GM10248 (cell line): ENCODE results near the gene SPSB3.
A peak's percentile ranks its signal among the peaks of the same experiment; 100 is the strongest.

ENCODE experiments used
- CTCF ChIA-PET: fragments of 300-600 bp; sonication (Branson Sonifier 250); formaldehyde crosslinking; extraction: SDS; loops from one replicate; lab custom pipeline; 2021; ENCODE audit warnings: antibody characterized with exemption; lab: Yijun Ruan, JAX
- POLR2A ChIA-PET: fragments of 350-650 bp; sonication (Branson Sonifier 250); formaldehyde crosslinking; extraction: SDS; loops from one replicate; lab custom pipeline; 2020; ENCODE audit warnings: antibody characterized with exemption; lab: Yijun Ruan, JAX
- DNase-seq: peaks from one replicate; pipeline ENCODE4 v3.0.0; 2012; ENCODE audit errors: extremely low spot score
- CTCF ChIP-seq: IDR thresholded peaks from 2 replicates; pipeline ENCODE4 v1.5.1; 2012; ENCODE audit warnings: mild to moderate bottlenecking, low read depth; ENCODE audit errors: extremely low read depth, missing control alignments, control extremely low read depth

Gene SPSB3

GRCh38 chr16:1816396-1817275 is 34.3 kb upstream of the SPSB3 start:
- TF ChIP-seq CTCF = no peak
- ChIA-PET CTCF (no interaction called here), POLR2A (interaction anchor here (0.6 kb wide), 1 partner anchor 33 kb away, joined by 3 read pairs; no protein-coding TSS in a partner anchor)
- DNase-seq = no peak

- TF ChIP-seq CTCF = no peak
- POLR2A ChIA-PET = no interaction called here
- no peak for DNase-seq
- CTCF ChIA-PET = no interaction called here
Observed at GRCh38 chr16:1815461-1815860, 33.1 kb upstream of the SPSB3 start.

- ChIA-PET POLR2A (no interaction called here), CTCF (no interaction called here)
- peak; percentile 42 for TF ChIP-seq CTCF
- no peak for DNase-seq
Observed at GRCh38 chr16:1812732-1813163, 30.4 kb upstream of the SPSB3 start.

- POLR2A ChIA-PET = no interaction called here
- TF ChIP-seq CTCF = no peak
- no peak for DNase-seq
- CTCF ChIA-PET = interaction anchor here (0.7 to 1.2 kb wide), 3 partner anchors 10 to 28 kb away, joined by 3 to 5 read pairs (median 4); partner anchors contain the start of genes NUBP2 and SPSB3
Observed at GRCh38 chr16:1810536-1810935, 28.2 kb upstream of the SPSB3 start.

GRCh38 chr16:1810106-1810505 is 27.7 kb upstream of the SPSB3 start:
- CTCF ChIA-PET = interaction anchor here (1.2 kb wide), 1 partner anchor 28 kb away, joined by 5 read pairs; the partner anchor contains the start of genes NUBP2 and SPSB3
- no peak for TF ChIP-seq CTCF
- POLR2A ChIA-PET = no interaction called here
- no peak for DNase-seq

GRCh38 chr16:1809281-1809801 is 27.0 kb upstream of the SPSB3 start:
- TF ChIP-seq CTCF = no peak
- CTCF ChIA-PET = no interaction called here
- POLR2A ChIA-PET = no interaction called here
- DNase-seq = no peak
